Spleen (tissue), 7 donors: ENCODE measurements around the gene C12orf76.

ENCODE experiments used
- CTCF ChIP-seq, 11 experiments: fragments of 200-600 bp in 7 of 11; fragments of 450-650 bp in 4 of 11; sonication (generic) in 4 of 11; IDR thresholded peaks in 8 of 11; conservative IDR thresholded peaks in 3 of 11; 1 replicate in 7 of 11; 2 replicates in 4 of 11; pipeline versions ENCODE4 v1.4.0 to v1.8.0; 2016 to 2021; ENCODE audit warnings: antibody characterized with exemption in 11 of 11, inconsistent platforms in 4 of 11, mild to moderate bottlenecking in 1 of 11
- POLR2AphosphoS5 ChIP-seq, 3 donors: sonication (generic); formaldehyde crosslinking; IDR thresholded peaks; one replicate each; pipeline ENCODE4 v1.5.1; 2017; ENCODE audit warnings: antibody characterized with exemption in 3 of 3
- donor health status: DM: no; HTN: no; CAD: no; lungs with moderate emphysema.
- donor health status: DM: no; HTN: no; CAD: no.
- donor health status: DM: no; HTN: no; CAD: no.

- TF ChIP-seq CTCF (IDR thresholded peaks at IDR 0.05 in 8 of 11, conservative IDR thresholded peaks at IDR 0.05 in 3 of 11) (no peak), POLR2AphosphoS5 (IDR thresholded peaks at IDR 0.05) (no peak)
Measured at GRCh38 chr12:110071504-110071903, 23.2 kb upstream of the C12orf76 start.
